H9 (cell line): Measurements from ENCODE around the gene QSOX1. TPM values are rescaled to one million over a fixed set of nuclear protein-coding genes. Genes with fewer than 3 reads are reported as not detected.
A peak's percentile ranks its signal among the peaks of the same experiment; 100 is the strongest.

Experiments
- DNase-seq: peaks from one replicate; pipeline ENCODE4 v3.0.0-alpha.2; 2017
- H2AFZ ChIP-seq: one replicate; pipeline ENCODE4 v1.6.1; 2013; ENCODE audit warnings: mild to moderate bottlenecking, low read length, control low read depth, moderate library complexity
- H2AK5ac ChIP-seq: 2 replicates; pipeline ENCODE4 v1.6.1; 2013; ENCODE audit warnings: low read length, control low read depth, mixed read lengths; ENCODE audit not compliant: insufficient read length
- H2BK120ac ChIP-seq: one replicate; pipeline ENCODE4 v1.6.1; 2013; ENCODE audit warnings: low read depth, mild to moderate bottlenecking, low read length, control low read depth, inconsistent platforms; ENCODE audit not compliant: poor library complexity, severe bottlenecking
- H2BK12ac ChIP-seq: 2 replicates; pipeline ENCODE4 v1.6.1; 2013; ENCODE audit warnings: low read length, control low read depth, mixed read lengths, low read depth; ENCODE audit not compliant: insufficient read length
- H2BK15ac ChIP-seq: 2 replicates; pipeline ENCODE4 v1.6.1; 2013; ENCODE audit warnings: low read depth, low read length, control low read depth
- H2BK20ac ChIP-seq: one replicate; pipeline ENCODE4 v1.6.1; 2013; ENCODE audit warnings: low read depth, mild to moderate bottlenecking, low read length, control low read depth, inconsistent platforms; ENCODE audit not compliant: poor library complexity, severe bottlenecking
- H2BK5ac ChIP-seq: 2 replicates; pipeline ENCODE4 v1.6.1; 2013; ENCODE audit warnings: low read length, control low read depth, mixed read lengths; ENCODE audit not compliant: insufficient read length
- H3K14ac ChIP-seq: 2 replicates; pipeline ENCODE4 v1.6.1; 2013; ENCODE audit warnings: low read length, control low read depth; ENCODE audit not compliant: insufficient read depth
- H3K18ac ChIP-seq: 2 replicates; pipeline ENCODE4 v1.6.1; 2013; ENCODE audit warnings: low read depth, mild to moderate bottlenecking, mixed read lengths, low read length, control low read depth; ENCODE audit not compliant: insufficient read length
- H3K23ac ChIP-seq: 2 replicates; pipeline ENCODE4 v1.6.1; 2013; ENCODE audit warnings: low read length, control low read depth, mixed read lengths, low read depth; ENCODE audit not compliant: insufficient read length
- H3K23me2 ChIP-seq: 2 replicates; pipeline ENCODE4 v1.6.1; 2013; ENCODE audit warnings: low read depth, mild to moderate bottlenecking, mixed read lengths, low read length, control low read depth; ENCODE audit not compliant: insufficient read length, poor library complexity, severe bottlenecking
- H3K27ac ChIP-seq: 2 replicates; pipeline ENCODE4 v1.5.1; 2013; ENCODE audit warnings: low read length, control low read depth, mixed read lengths, low read depth; ENCODE audit not compliant: insufficient read length
- H3K27me3 ChIP-seq: 2 replicates; pipeline ENCODE4 v1.6.1; 2013; ENCODE audit warnings: low read length, control low read depth, inconsistent platforms; ENCODE audit not compliant: insufficient read depth
- H3K4ac ChIP-seq: 2 replicates; pipeline ENCODE4 v1.6.1; 2013; ENCODE audit warnings: low read depth, mild to moderate bottlenecking, control low read depth, inconsistent platforms, low read length, moderate library complexity
- H3K4me1 ChIP-seq: 2 replicates; pipeline ENCODE4 v1.6.1; 2013; ENCODE audit warnings: low read length, control low read depth, inconsistent platforms; ENCODE audit not compliant: insufficient read depth
- H3K4me2 ChIP-seq: 2 replicates; pipeline ENCODE4 v1.6.1; 2013; ENCODE audit warnings: low read length, control low read depth, mixed read lengths; ENCODE audit not compliant: insufficient read length, insufficient read depth
- H3K56ac ChIP-seq: 2 replicates; pipeline ENCODE4 v1.6.1; 2013; ENCODE audit warnings: low read depth, mild to moderate bottlenecking, mixed read lengths, low read length, control low read depth; ENCODE audit not compliant: insufficient read length
- H3K79me1 ChIP-seq: 2 replicates; pipeline ENCODE4 v1.6.1; 2013; ENCODE audit warnings: low read depth, mild to moderate bottlenecking, moderate library complexity, low read length, control low read depth, inconsistent platforms; ENCODE audit not compliant: insufficient read depth, poor library complexity, severe bottlenecking
- H3K79me2 ChIP-seq: 2 replicates; pipeline ENCODE4 v1.6.1; 2013; ENCODE audit warnings: low read length, control low read depth, inconsistent platforms; ENCODE audit not compliant: insufficient read depth
- H3K9ac ChIP-seq: 2 replicates; pipeline ENCODE4 v1.6.1; 2013; ENCODE audit warnings: low read length, control low read depth, mixed read lengths; ENCODE audit not compliant: insufficient read length; ENCODE audit errors: extremely low read depth
- H3K9me3 ChIP-seq: one replicate; pipeline ENCODE4 v1.6.1; 2013; ENCODE audit warnings: low read depth, low read length, inconsistent platforms; ENCODE audit not compliant: control insufficient read depth
- H3T11ph ChIP-seq: one replicate; pipeline ENCODE4 v1.6.1; 2013; ENCODE audit warnings: mild to moderate bottlenecking, low read length, control low read depth, inconsistent platforms
- H4K20me1 ChIP-seq: one replicate; pipeline ENCODE4 v1.6.1; 2013; ENCODE audit not compliant: control insufficient read depth, insufficient read length, insufficient read depth
- H4K5ac ChIP-seq: 2 replicates; pipeline ENCODE4 v1.6.1; 2013; ENCODE audit warnings: low read depth, mild to moderate bottlenecking, mixed read lengths, low read length, control low read depth; ENCODE audit not compliant: insufficient read length
- H4K8ac ChIP-seq: replicated peaks from 2 replicates; pipeline ENCODE4 v1.6.1; 2013; ENCODE audit warnings: low read length, control low read depth, mixed read lengths, low read depth; ENCODE audit not compliant: insufficient read length
- H4K91ac ChIP-seq: 2 replicates; pipeline ENCODE4 v1.6.1; 2013; ENCODE audit warnings: low read depth, mild to moderate bottlenecking, moderate library complexity, mixed read lengths, low read length, control low read depth; ENCODE audit not compliant: insufficient read length
- H3K27ac Mint-ChIP-seq, 3 experiments: 2 replicates in 2 of 3; 3 replicates in 1 of 3; pipeline ENCODE4 v1.8.0; 2020 to 2021; ENCODE audit warnings: mixed read lengths in 3 of 3, mild to moderate bottlenecking in 1 of 3, moderate library complexity in 1 of 3
- H3K27me3 Mint-ChIP-seq: 2 replicates; pipeline ENCODE4 v1.8.0; 2021; ENCODE audit warnings: low read depth, mild to moderate bottlenecking, moderate library complexity, mixed read lengths
- H3K36me3 Mint-ChIP-seq, 3 experiments: 2 replicates in 2 of 3; 3 replicates in 1 of 3; pipeline ENCODE4 v1.8.0; 2020 to 2021; ENCODE audit warnings: low read depth in 3 of 3, mixed read lengths in 3 of 3; ENCODE audit not compliant: insufficient read depth in 1 of 3
- H3K4me1 Mint-ChIP-seq, 2 experiments: 2 replicates each; pipeline ENCODE4 v1.8.0; 2020; ENCODE audit warnings: mixed read lengths in 2 of 2
- H3K4me3 Mint-ChIP-seq, 2 experiments: 2 replicates in 1 of 2; 3 replicates in 1 of 2; pipeline ENCODE4 v1.8.0; 2020 to 2021; ENCODE audit warnings: mild to moderate bottlenecking in 2 of 2, mixed read lengths in 2 of 2, moderate library complexity in 1 of 2
- H3K9me3 Mint-ChIP-seq, 2 experiments: 2 replicates in 1 of 2; 3 replicates in 1 of 2; pipeline ENCODE4 v1.8.0; 2020; ENCODE audit warnings: mild to moderate bottlenecking in 2 of 2, mixed read lengths in 2 of 2, moderate library complexity in 1 of 2
- CTCF ChIP-seq: fragments of 200-600 bp; sonication (generic); conservative IDR thresholded peaks from 3 replicates; pipeline ENCODE4 v1.8.0; 2021; ENCODE audit warnings: antibody characterized with exemption, mild to moderate bottlenecking
- WGBS: extraction: QIAGEN DNeasy Blood & Tissue Kit; methylation state at CpG from one replicate; pipeline ENCODE4 v1.1.7; 2013; ENCODE audit warnings: missing lambda C conversion rate, low lambda C conversion rate, mixed read lengths; ENCODE audit not compliant: insufficient read length; ENCODE audit errors: extremely low coverage; 5-methylcytosine and 5-hydroxymethylcytosine counted together
- total RNA-seq: library from RNA; stranded (reverse); gene quantifications from 2 replicates; pipeline ENCODE4 v1.2.1, GENCODE V29; 2021

The QSOX1 gene
- total RNA-seq, 1 experiment from 2014 or later: 79.2 TPM

- H3K18ac ChIP-seq: no peak overlapping the region
- H2AFZ ChIP-seq: no peak overlapping the region
- H3K27me3 Mint-ChIP-seq: peaks cover 92% of the 10 kb centered on the region
- H2BK120ac ChIP-seq: no peak overlapping the region
- H4K8ac ChIP-seq: no peak overlapping the region
- no peaks in the 10 kb centered on the region for H3K79me2 ChIP-seq
- peak; percentile 34 for DNase-seq
- no peaks in the 10 kb centered on the region for H3K79me1 ChIP-seq
- no peak overlapping the region for H2BK20ac ChIP-seq
- no peak overlapping the region for H3K27ac ChIP-seq
- H2BK15ac ChIP-seq: no peak overlapping the region
- H3K4me1 ChIP-seq: peaks cover 19% of the 10 kb centered on the region
- WGBS: no CpG with 5 or more reads among the region's 49 CpGs
- no peak overlapping the region for H3K4ac ChIP-seq
- peaks cover 79 to 82% of the 10 kb centered on the region in 2 experiments for H3K4me1 Mint-ChIP-seq
- H2BK5ac ChIP-seq: no peak overlapping the region
- no peak overlapping the region for H2BK12ac ChIP-seq
- no peak overlapping the region for H3T11ph ChIP-seq
- H3K27me3 ChIP-seq: peaks cover 67% of the 10 kb centered on the region
- no peak overlapping the region for H4K5ac ChIP-seq
- H3K23ac ChIP-seq: no peak overlapping the region
- H3K4me2 ChIP-seq: peak overlapping the region; percentile 67
- H3K56ac ChIP-seq: no peak overlapping the region
- no peaks in the 10 kb centered on the region; a peak in 1 of 7 replicates for H3K36me3 Mint-ChIP-seq
- H4K20me1 ChIP-seq: no peaks in the 10 kb centered on the region
- no peak overlapping the region for H3K14ac ChIP-seq
- TF ChIP-seq CTCF: no peak
- no peak overlapping the region for H3K27ac Mint-ChIP-seq
- H3K4me3 Mint-ChIP-seq: peak overlapping the region; percentile 55 to 89
- H3K9me3 ChIP-seq: no peaks in the 10 kb centered on the region
- no peak overlapping the region for H3K9ac ChIP-seq
- no peak overlapping the region for H2AK5ac ChIP-seq
- H3K9me3 Mint-ChIP-seq: no peaks in the 10 kb centered on the region; a peak in 1 of 5 replicates
- no peak overlapping the region for H4K91ac ChIP-seq
- H3K23me2 ChIP-seq: peaks cover 40% of the 10 kb centered on the region
Measured at GRCh38 chr1:180235502-180236239, 81.0 kb downstream of the QSOX1 start.
